DMS114 treated with DMSO at 0.1 percent for 48 hours (cell line): Measurements from ENCODE around the gene SDK2.

Experiments
- DNase-seq: peaks from one replicate; lab custom pipeline; 2025; ENCODE audit not compliant: unreplicated experiment; lab: John Stamatoyannopoulos, UW

SDK2 gene

DNA sequence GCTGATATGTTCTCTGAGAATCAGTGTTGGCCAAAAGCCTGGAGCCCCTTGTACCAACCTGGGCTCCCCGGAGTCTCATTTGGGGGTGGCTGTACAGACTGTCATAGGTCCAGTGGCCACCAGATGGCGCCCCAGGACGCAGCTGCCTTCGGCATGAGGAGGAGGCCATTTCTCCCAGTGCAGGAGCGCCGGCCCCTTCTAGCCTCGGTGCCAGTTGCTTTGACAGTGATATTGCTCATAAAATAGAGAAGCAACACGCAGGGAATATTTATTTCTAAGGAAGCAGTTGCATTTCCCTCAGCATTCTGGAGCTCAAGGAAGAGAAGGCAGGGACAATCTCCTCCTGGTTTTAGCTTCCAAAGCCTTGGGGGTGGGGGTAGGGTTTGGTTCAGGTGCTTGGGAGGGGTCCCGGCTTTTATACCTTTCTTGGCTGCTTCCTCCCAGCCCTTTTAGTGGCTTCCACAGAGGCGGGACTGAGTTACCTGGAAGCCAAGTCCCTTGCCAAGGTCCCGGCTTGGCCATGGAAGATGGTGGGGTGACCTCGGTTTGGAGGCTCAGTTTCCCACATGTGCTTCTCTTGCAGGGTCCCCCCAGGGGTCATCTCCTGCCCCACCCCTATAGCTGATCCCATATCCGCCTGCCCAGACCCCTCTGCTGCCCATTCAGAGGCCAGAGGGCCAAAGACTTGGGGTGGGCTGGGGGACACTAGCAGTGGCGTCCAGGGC is 214.6 kb downstream of the SDK2 start:
- DNase-seq, result peak; percentile 34

DNA sequence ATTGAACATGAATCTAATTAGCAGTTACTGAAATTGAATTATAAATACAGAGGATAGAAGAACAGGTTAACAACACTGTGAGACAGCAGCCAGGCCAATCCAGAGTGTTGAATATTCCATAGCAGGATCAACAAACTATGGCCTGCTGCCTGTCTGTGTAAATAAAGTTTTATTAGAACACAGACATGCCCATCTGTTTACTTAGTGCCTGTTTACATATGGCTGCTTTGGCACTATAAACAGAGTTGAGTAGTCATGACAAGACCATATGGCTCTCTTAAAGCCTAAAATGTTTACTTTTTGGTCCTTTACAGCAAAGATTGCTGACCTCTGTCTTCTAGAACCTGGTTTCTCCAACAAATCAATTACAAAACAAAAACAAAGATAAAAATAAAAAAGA is 217.0 kb downstream of the SDK2 start:
- DNase-seq, result no peak

DNA sequence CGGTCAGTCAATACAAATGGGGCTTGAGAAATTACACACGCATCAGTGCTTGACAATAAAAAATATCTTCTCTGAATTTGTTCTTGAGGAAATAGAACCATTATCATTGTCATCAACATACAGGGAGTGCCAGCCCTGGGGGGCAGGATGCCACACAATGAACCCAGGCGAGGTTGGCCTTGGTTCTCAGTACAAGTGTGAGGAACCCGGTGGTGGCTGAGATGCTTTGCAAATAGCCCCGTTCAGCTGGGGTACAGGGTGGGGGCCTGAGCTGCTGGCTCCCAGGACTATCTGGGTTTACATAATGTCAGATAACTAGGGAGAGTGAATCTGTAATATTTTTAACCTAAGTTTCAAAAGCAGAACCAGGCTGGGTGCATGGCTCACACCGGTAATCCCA is 219.7 kb downstream of the SDK2 start:
- DNase-seq, result no peak

GRCh38 chr17:73423806-73424205 is 220.4 kb downstream of the SDK2 start:
- no peak for DNase-seq

DNA sequence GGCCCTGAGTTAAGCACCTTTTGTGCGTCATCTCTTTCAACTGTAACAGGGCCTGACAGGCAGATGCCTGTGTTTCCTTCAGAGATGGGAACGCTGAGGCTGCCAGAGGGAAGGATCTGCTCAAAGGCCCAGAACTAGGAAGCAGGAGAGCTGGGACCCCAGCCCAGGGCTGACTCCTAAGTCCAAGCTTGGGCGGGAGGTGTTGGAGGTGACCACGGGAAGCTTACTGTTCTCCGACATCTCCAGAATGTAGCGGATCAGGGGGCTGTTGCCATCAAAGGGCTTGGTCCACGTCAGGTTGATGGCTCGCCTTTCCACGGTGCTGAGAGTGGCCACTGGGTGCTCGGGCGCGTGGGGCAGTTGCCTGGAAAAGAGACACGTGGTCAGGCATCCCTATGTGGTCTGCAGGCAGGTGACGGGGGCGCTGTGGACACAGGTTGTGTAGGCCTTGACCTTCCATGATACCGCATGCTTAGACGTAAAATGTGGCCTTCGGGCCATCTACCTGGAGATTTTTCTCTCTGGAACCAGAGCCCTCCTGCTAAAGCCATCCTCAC is 221.0 kb downstream of the SDK2 start:
- DNase-seq, result no peak

DNA sequence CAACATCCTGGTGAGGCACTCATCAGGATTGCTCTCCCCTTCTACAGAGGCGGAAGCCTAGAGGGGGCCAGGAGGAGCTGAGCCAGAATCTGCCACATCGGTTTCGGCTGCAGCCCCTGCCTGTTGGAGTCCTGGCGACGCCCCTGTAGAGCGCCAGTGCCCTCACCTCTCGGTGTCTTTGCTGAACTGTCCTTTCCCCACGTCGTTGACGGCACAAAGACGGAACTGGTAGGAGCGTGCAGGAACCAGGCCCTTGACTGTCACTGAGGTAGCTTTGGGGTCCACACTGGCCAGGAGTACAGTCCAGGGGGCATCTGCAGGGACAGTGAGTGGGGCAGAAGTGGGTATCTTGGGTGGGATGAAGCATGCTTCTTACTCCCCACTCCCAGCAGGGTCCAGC is 222.1 kb downstream of the SDK2 start:
- no peak for DNase-seq

GRCh38 chr17:73420897-73421296 is 223.3 kb downstream of the SDK2 start:
- no peak for DNase-seq

DNA sequence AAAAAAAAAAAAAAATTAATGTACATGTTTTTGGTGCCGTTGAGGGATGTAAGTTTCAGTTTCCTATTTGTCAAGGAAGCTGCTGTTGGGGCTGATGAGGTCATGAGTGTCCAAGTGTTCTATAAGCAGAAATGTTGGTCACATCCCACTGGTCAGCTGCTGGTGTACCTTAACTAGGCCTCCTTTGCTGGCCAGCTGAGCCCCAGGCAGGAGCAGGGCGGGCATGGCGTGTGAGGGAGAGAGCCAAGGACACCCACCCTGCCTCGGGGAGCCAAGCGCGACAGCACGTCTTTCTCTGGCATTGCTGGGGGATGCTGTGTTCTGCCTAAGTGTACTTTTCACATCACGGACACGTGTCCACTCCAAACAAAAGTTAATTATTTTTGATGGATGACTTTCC is 224.4 kb downstream of the SDK2 start:
- no peak for DNase-seq

GRCh38 chr17:73419051-73419450 is 225.2 kb downstream of the SDK2 start:
- no peak for DNase-seq

- no peak for DNase-seq
Observed at GRCh38 chr17:73415782-73416181, 228.5 kb downstream of the SDK2 start.

GRCh38 chr17:73414171-73414955 is 229.9 kb downstream of the SDK2 start:
- no peak for DNase-seq

DNA sequence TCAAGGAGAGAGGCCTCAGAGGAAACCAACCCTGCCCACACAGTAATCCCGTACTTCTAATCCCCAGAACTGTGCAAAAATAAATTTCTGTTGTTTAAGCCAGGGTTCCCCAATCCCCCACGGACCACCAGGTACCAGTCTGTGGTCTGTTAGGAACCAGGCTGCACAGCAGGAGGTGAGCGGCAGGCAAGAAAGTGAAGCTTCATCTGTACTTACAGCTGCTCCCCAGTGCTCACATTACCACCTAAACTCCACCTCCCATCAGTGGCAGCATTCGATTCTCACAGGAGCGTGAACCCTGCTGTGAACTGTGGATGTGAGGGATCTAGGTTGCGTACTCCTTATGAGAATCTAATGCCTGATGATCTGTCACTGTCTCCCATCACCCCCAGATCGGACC is 231.3 kb downstream of the SDK2 start:
- no peak for DNase-seq

DNA sequence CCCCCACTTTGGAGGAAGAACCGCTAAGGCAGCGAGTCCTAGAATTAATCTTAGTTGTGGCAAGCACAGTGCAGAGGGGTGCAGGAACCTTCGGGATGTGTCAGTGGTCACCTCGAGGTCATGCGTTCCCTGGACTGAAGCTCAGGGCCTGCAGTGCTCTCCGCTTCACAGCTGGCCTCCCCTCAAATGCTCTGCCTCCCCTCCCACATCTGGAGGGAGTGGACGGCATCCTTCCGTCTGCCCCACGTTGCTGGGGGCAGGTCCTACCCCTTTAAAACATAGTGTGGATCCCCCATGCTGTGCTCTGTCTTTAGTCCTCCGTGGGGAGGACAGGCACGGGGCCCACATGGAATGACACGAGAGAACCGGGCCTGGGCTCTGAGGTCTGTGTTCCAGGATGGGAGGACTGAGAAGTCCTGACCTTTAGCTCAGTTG is 232.9 kb downstream of the SDK2 start:
- no peak for DNase-seq

DNA sequence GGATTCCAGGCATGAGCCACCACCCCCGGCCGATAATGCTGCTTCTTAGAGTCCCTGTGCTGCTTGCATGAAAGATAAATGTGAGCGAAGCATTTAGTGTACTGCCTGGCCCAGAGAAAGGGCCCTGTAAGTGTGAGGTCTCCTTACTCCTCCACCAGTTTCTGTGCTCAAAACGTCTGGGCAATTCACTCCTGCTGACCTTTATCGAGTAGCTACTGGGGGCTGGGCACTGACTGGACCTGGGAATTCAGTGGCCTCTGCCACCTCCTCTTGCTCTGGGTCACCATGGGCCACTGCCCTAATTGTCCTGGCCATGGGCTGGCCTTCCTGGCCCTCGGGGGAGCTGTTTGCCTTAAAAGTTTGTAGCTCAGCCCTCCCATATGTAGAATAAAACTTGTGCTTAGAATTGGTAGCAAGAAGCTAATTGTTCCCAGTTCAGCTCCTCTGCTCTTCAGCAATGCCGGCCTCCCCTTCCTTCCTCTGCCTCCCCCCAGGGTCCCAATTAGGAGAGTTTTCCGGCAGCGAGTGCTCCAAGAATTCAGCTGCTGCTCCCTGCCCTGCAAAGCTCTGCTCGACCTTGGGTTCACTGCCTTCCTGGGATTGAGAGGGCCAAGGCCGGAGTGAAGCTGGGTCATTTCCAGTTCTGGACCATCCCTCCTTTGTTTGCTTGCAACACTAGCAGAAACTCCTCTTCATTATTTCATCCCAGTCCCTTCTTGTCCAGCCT is 233.5 kb downstream of the SDK2 start:
- DNase-seq, result no peak

- DNase-seq, result no peak
Observed at GRCh38 chr17:73404246-73404645, 240.0 kb downstream of the SDK2 start.

DNA sequence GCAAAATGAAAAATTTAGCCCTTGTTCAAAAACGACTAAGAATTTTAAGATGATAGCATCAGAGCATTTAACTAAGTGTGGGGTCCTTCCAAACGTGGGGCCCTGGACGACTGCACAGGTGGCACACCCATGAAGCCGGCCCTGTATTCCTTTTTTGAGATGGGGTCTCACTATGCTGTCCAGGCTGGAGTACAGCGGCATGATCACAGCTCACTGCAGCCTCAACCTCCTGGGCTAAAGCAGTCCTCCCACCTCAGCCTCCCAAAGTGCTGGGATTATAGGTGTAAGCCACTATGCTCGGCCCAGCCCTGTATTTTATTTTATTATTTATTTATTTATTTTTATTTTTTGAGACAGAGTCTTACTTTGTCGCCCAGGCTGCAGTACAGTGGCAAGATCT is 241.8 kb downstream of the SDK2 start:
- no peak for DNase-seq

DNA sequence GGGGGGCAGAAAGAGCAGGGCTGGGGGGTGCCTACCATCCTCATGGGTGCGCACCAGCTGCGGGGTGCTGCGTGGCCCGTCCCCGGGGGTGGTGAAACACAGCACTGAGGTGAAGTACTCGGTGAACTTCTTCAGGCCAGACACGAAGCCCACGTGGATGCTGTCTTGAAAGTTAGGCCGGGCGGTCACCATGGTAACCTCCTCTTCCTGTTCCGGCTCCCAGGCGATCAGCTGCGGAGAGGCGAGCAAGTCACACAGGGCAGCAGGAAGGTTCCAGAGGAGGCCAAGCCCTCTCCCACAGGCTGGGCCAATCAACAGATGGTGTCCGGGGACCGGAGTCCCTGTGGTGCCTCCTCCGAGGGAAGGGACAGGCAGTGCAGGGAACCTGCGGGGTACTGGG is 242.3 kb downstream of the SDK2 start:
- no peak for DNase-seq

- DNase-seq, result no peak
Observed at GRCh38 chr17:73400915-73401545, 243.2 kb downstream of the SDK2 start.

- no peak for DNase-seq
Observed at GRCh38 chr17:73399056-73399455, 245.2 kb downstream of the SDK2 start.

- DNase-seq, result no peak
Observed at GRCh38 chr17:73397856-73398540, 246.2 kb downstream of the SDK2 start.
